ENCODE measurements around the gene SLC6A20. TPM values are rescaled to one million over a fixed set of nuclear protein-coding genes. Genes with fewer than 3 reads are reported as not detected.

SLC6A20 gene
- total and polyA plus RNA-seq, 2 of the 13 experiments (the other 11 are each of a cell fraction or from before 2014, with no cell fraction given): not detected

DNA sequence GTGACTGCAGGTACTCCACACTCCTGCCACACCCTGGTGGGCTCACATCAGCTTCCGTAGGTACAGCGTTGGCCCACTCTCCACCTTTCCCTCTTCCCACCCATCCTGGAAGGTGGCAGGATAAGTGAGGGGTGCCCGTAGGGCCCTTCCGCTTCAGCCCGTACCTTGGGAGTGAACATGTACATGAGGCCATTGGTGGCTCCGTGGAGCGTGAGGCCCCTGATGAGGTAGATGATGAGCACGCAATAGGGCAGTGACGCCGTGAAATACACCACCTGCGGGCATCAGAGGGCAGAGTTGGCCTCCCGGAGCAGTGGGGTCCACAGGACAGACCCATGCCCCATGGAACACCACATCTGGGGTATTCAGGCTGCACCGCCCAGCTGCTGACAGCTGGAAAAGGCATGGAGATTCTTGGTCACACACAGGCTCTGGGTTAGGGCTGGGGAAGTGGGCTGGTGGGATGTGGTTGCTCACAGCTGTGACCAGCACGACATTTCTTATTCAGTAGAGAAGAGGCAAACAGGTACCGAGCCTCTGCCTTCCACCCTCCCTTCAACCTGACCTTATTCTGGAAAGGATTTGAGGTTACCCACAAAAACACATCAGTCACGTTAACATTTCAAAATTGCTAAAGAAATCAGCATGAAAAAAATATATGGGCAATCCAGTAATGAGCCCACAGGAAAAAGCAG is 23.8 kb downstream of the SLC6A20 start:
- in situ Hi-C loops (cut with HindIII; ENCODE audit: extremely low pct_ligation_motif_present, low pct_unique_long_range_greater_than_20kb): no loop called here
- TF ChIP-seq RFXAP (CRISPR knock-in tag; IDR thresholded peaks at IDR 0.05; ENCODE audit: borderline replicate concordance) (no peak), PCBP1 (IDR thresholded peaks at IDR 0.05; ENCODE audit: borderline replicate concordance, low read depth, low read length) (no peak), POLR2AphosphoS5 (IDR thresholded peaks at IDR 0.05; ENCODE audit: low read depth, low read length) (no peak), ZNF878 (CRISPR knock-in tag; IDR thresholded peaks at IDR 0.05) (no peak), ZNF180 (CRISPR knock-in tag; IDR thresholded peaks at IDR 0.05; ENCODE audit: borderline replicate concordance, low read depth) (no peak), ZNF274 (CRISPR knock-in tag; IDR thresholded peaks at IDR 0.05) (no peak), HOXA5 (CRISPR knock-in tag; IDR thresholded peaks at IDR 0.05) (no peak), ZNF253 (CRISPR knock-in tag; IDR thresholded peaks at IDR 0.05; ENCODE audit: borderline replicate concordance) (no peak), SMARCE1 (IDR thresholded peaks at IDR 0.05; ENCODE audit: borderline replicate concordance) (no peak), KLF13 (CRISPR knock-in tag; IDR thresholded peaks at IDR 0.05) (no peak), ZSCAN21 (CRISPR knock-in tag; IDR thresholded peaks at IDR 0.05; ENCODE audit: borderline replicate concordance) (no peak)
- TF ChIP-seq, protein P1, sequence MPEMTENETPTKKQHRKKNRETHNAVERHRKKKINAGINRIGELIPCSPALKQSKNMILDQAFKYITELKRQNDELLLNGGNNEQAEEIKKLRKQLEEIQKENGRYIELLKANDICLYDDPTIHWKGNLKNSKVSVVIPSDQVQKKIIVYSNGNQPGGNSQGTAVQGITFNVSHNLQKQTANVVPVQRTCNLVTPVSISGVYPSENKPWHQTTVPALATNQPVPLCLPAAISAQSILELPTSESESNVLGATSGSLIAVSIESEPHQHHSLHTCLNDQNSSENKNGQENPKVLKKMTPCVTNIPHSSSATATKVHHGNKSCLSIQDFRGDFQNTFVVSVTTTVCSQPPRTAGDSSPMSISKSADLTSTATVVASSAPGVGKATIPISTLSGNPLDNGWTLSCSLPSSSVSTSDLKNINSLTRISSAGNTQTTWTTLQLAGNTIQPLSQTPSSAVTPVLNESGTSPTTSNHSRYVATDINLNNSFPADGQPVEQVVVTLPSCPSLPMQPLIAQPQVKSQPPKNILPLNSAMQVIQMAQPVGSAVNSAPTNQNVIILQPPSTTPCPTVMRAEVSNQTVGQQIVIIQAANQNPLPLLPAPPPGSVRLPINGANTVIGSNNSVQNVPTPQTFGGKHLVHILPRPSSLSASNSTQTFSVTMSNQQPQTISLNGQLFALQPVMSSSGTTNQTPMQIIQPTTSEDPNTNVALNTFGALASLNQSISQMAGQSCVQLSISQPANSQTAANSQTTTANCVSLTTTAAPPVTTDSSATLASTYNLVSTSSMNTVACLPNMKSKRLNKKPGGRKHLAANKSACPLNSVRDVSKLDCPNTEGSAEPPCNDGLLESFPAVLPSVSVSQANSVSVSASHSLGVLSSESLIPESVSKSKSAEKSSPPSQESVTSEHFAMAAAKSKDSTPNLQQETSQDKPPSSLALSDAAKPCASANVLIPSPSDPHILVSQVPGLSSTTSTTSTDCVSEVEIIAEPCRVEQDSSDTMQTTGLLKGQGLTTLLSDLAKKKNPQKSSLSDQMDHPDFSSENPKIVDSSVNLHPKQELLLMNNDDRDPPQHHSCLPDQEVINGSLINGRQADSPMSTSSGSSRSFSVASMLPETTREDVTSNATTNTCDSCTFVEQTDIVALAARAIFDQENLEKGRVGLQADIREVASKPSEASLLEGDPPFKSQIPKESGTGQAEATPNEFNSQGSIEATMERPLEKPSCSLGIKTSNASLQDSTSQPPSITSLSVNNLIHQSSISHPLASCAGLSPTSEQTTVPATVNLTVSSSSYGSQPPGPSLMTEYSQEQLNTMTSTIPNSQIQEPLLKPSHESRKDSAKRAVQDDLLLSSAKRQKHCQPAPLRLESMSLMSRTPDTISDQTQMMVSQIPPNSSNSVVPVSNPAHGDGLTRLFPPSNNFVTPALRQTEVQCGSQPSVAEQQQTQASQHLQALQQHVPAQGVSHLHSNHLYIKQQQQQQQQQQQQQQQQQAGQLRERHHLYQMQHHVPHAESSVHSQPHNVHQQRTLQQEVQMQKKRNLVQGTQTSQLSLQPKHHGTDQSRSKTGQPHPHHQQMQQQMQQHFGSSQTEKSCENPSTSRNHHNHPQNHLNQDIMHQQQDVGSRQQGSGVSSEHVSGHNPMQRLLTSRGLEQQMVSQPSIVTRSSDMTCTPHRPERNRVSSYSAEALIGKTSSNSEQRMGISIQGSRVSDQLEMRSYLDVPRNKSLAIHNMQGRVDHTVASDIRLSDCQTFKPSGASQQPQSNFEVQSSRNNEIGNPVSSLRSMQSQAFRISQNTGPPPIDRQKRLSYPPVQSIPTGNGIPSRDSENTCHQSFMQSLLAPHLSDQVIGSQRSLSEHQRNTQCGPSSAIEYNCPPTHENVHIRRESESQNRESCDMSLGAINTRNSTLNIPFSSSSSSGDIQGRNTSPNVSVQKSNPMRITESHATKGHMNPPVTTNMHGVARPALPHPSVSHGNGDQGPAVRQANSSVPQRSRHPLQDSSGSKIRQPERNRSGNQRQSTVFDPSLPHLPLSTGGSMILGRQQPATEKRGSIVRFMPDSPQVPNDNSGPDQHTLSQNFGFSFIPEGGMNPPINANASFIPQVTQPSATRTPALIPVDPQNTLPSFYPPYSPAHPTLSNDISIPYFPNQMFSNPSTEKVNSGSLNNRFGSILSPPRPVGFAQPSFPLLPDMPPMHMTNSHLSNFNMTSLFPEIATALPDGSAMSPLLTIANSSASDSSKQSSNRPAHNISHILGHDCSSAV (CRISPR knock-in tag; IDR thresholded peaks at IDR 0.05; ENCODE audit: borderline replicate concordance): no peak
- TF ChIP-seq, protein P2, sequence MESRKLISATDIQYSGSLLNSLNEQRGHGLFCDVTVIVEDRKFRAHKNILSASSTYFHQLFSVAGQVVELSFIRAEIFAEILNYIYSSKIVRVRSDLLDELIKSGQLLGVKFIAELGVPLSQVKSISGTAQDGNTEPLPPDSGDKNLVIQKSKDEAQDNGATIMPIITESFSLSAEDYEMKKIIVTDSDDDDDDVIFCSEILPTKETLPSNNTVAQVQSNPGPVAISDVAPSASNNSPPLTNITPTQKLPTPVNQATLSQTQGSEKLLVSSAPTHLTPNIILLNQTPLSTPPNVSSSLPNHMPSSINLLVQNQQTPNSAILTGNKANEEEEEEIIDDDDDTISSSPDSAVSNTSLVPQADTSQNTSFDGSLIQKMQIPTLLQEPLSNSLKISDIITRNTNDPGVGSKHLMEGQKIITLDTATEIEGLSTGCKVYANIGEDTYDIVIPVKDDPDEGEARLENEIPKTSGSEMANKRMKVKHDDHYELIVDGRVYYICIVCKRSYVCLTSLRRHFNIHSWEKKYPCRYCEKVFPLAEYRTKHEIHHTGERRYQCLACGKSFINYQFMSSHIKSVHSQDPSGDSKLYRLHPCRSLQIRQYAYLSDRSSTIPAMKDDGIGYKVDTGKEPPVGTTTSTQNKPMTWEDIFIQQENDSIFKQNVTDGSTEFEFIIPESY (CRISPR knock-in tag; IDR thresholded peaks at IDR 0.05): no peak
- TF ChIP-seq, protein P3, sequence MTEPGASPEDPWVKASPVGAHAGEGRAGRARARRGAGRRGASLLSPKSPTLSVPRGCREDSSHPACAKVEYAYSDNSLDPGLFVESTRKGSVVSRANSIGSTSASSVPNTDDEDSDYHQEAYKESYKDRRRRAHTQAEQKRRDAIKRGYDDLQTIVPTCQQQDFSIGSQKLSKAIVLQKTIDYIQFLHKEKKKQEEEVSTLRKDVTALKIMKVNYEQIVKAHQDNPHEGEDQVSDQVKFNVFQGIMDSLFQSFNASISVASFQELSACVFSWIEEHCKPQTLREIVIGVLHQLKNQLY (CRISPR knock-in tag; IDR thresholded peaks at IDR 0.05): no peak

More for the DNA sequence above, 23.8 kb downstream of the SLC6A20 start:
- CTCF ChIA-PET (ENCODE audit: low intra/inter-chr PET ratio, low total read pairs): no interaction called here
- H3K79me2 ChIP-seq (ENCODE audit: insufficient read depth, low read length): no peaks in the 10 kb centered on the region
- no peaks in the 10 kb centered on the region for H3K36me3 ChIP-seq (replicated peaks in 1 of 2; ENCODE audit: control insufficient read depth in 1 of 2, insufficient read depth in 2 of 2, low read length in 2 of 2)
- POLR2A ChIA-PET: no interaction called here
- peaks cover 0 to 38% of the 10 kb centered on the region in 2 experiments; a peak in 4 of 5 replicates for H3K27me3 ChIP-seq (ENCODE audit: control insufficient read depth in 1 of 2, insufficient read depth in 2 of 2, low read length in 2 of 2)
- BruUV-seq (replicated peaks): no TSS peak
- intact Hi-C loops (cut with micrococcal nuclease; ENCODE audit: unreplicated experiment): no loop called here
- no peak overlapping the region for H3K27ac ChIP-seq (ENCODE audit: extremely low read length, insufficient read depth, low read length)
- H2AFZ ChIP-seq (ENCODE audit: low read length): no peak overlapping the region
- H3K9me3 ChIP-seq (ENCODE audit: low read length): no peaks in the 10 kb centered on the region
- FAIRE-seq: no peak
- 0% methylated on average over 3 of the region's 16 CpGs for WGBS (ENCODE audit: low lambda C conversion rate)
- H3K9ac ChIP-seq (ENCODE audit: insufficient read depth, low read depth, low read length): no peak overlapping the region
- no peak overlapping the region for H3K4me2 ChIP-seq (ENCODE audit: low read depth, low read length)
- H3K4me3 ChIP-seq (replicated peaks in 1 of 3; ENCODE audit: insufficient read depth in 1 of 3, low read depth in 2 of 3, low read length in 3 of 3): no peak overlapping the region
- no peaks in the 10 kb centered on the region for H3K4me1 ChIP-seq (ENCODE audit: insufficient read depth, low read length)
- no peak for DNase-seq (ENCODE audit: low spot score)
- no peak for ATAC-seq
- no peaks in the 10 kb centered on the region for H4K20me1 ChIP-seq (ENCODE audit: insufficient read depth, low read length)
